PC-3 (cell line): ENCODE data around the gene IL34. TPM values are rescaled to one million over a fixed set of nuclear protein-coding genes. Genes with fewer than 3 reads are reported as not detected.
A peak's percentile ranks its signal among the peaks of the same experiment; 100 is the strongest.

Experiments used
- ATAC-seq: fragments of 200-7000 bp; cut with Tn5 transposase; 2 replicates; pipeline ENCODE4 v1.9.1; 2020; ENCODE audit warnings: mild to moderate bottlenecking, moderate library complexity
- Bru-seq: library from RNA; stranded (reverse); fragments of 400-500 nt; gene quantifications from one replicate; lab custom pipeline; 2021; lab: Mats Ljungman, UMichigan
- BruChase-seq, 2 experiments: library from RNA; stranded (reverse); fragments of 400-500 nt; gene quantifications; one replicate each; lab custom pipeline; 2021; lab: Mats Ljungman, UMichigan
- BruUV-seq: library from RNA; stranded (reverse); fragments of 400-500 nt; replicated peaks from 2 replicates; lab custom pipeline; 2021; lab: Mats Ljungman, UMichigan
- CTCF ChIA-PET: fragments of 300-600 bp; sonication (Branson Sonifier 250); formaldehyde crosslinking; loops from one replicate; lab custom pipeline; 2022; ENCODE audit warnings: antibody characterized with exemption; lab: Charles Lee
- POLR2A ChIA-PET: fragments of 300-600 bp; sonication (Branson Sonifier 250); formaldehyde crosslinking; loops from one replicate; lab custom pipeline; 2022; ENCODE audit warnings: antibody characterized with exemption; ENCODE audit not compliant: unreplicated experiment; lab: Charles Lee
- DNase-seq: peaks from one replicate; pipeline ENCODE4 v3.0.0-alpha.2; 2015
- H2AFZ ChIP-seq: fragments of 300-600 bp; sonication (generic); 2 replicates; pipeline ENCODE4 v1.6.0; 2016; ENCODE audit warnings: antibody characterized with exemption, low read length
- H3F3A ChIP-seq: fragments of 300-600 bp; sonication (generic); one replicate; pipeline ENCODE4 v1.6.0; 2017; ENCODE audit warnings: antibody characterized with exemption, low read length, control low read depth, mild to moderate bottlenecking; ENCODE audit not compliant: unreplicated experiment
- H3K27ac ChIP-seq: fragments of 300-600 bp; sonication (generic); 2 replicates; pipeline ENCODE4 v1.5.1; 2016; ENCODE audit warnings: mild to moderate bottlenecking, low read length
- H3K27me3 ChIP-seq: fragments of 300-600 bp; sonication (generic); 2 replicates; pipeline ENCODE4 v1.6.1; 2016; ENCODE audit warnings: low read length, mixed read lengths
- H3K36me3 ChIP-seq: fragments of 300-600 bp; sonication (generic); 2 replicates; pipeline ENCODE4 v1.6.1; 2016; ENCODE audit warnings: low read depth, mixed run types, low read length, mixed read lengths
- H3K4me1 ChIP-seq: fragments of 300-600 bp; sonication (generic); 2 replicates; pipeline ENCODE4 v1.5.1; 2016; ENCODE audit warnings: low read length; ENCODE audit not compliant: insufficient read depth
- H3K4me2 ChIP-seq: fragments of 300-600 bp; sonication (generic); 2 replicates; pipeline ENCODE4 v1.6.0; 2016; ENCODE audit warnings: low read length
- H3K4me3 ChIP-seq: fragments of 300-600 bp; sonication (generic); 2 replicates; pipeline ENCODE4 v1.5.1; 2016; ENCODE audit warnings: mild to moderate bottlenecking, low read length, mixed read lengths
- H3K79me2 ChIP-seq: fragments of 300-600 bp; sonication (generic); 2 replicates; pipeline ENCODE4 v1.6.1; 2017; ENCODE audit warnings: low read length, mixed read lengths
- H3K9ac ChIP-seq: fragments of 300-600 bp; sonication (generic); 2 replicates; pipeline ENCODE4 v1.6.0; 2016; ENCODE audit warnings: mild to moderate bottlenecking, low read length
- H3K9me2 ChIP-seq: fragments of 300-600 bp; sonication (generic); replicated peaks from 2 replicates; pipeline ENCODE4 v1.6.1; 2016; ENCODE audit warnings: mixed run types, low read length, mixed read lengths
- H3K9me3 ChIP-seq: fragments of 300-600 bp; sonication (generic); 2 replicates; pipeline ENCODE4 v1.6.1; 2016; ENCODE audit warnings: low read length, mixed read lengths
- H4K20me1 ChIP-seq: fragments of 300-600 bp; sonication (generic); 2 replicates; pipeline ENCODE4 v1.6.1; 2016; ENCODE audit warnings: low read length, mixed read lengths
- EZH2 ChIP-seq: fragments of 300-600 bp; sonication (generic); IDR thresholded peaks from one replicate; pipeline ENCODE4 v1.6.1; 2017; ENCODE audit warnings: antibody characterized with exemption, mild to moderate bottlenecking, low read length; ENCODE audit not compliant: unreplicated experiment
- EZH2phosphoT487 ChIP-seq: fragments of 300-600 bp; sonication (generic); IDR thresholded peaks from 2 replicates; pipeline ENCODE4 v1.6.1; 2018; ENCODE audit warnings: mild to moderate bottlenecking, antibody characterized with exemption, low read length, borderline replicate concordance
- intact Hi-C: fragments of 100-400 bp; cut with micrococcal nuclease; formaldehyde crosslinking; loops from 2 replicates; pipeline ENCODE4 v1.9.0; 2023
- long read RNA-seq: library from polyadenylated mRNA; unstranded; transcript quantifications from one replicate; pipeline ENCODE4 v2.0.0, GENCODE V29; 2021; ENCODE audit not compliant: unreplicated experiment
- total RNA-seq: library from RNA; depleted of rRNA; stranded (reverse); fragments of >200 nt; gene quantifications from 2 replicates; pipeline ENCODE4 v1.2.3, GENCODE V29; 2014; rRNA removed
- TF ChIP-seq, protein P1 (sequence below): fragments of 300-600 bp; sonication (generic); conservative IDR thresholded peaks from 2 replicates; pipeline ENCODE4 v1.5.1; 2017; ENCODE audit warnings: antibody characterized with exemption, low read depth, mild to moderate bottlenecking, low read length

IL34 gene
- total RNA-seq (not detected in 2 replicates), Bru-seq, nascent RNA (percentile 14 among the genes with signal in this experiment), BruChase-seq, experiment 1, labeled RNA remaining after a 6-hour chase (percentile 22 among the genes with signal in this experiment), BruChase-seq, experiment 2, labeled RNA remaining after a 2-hour chase (percentile 26 among the genes with signal in this experiment)
- long read RNA-seq = 0 reads

DNA sequence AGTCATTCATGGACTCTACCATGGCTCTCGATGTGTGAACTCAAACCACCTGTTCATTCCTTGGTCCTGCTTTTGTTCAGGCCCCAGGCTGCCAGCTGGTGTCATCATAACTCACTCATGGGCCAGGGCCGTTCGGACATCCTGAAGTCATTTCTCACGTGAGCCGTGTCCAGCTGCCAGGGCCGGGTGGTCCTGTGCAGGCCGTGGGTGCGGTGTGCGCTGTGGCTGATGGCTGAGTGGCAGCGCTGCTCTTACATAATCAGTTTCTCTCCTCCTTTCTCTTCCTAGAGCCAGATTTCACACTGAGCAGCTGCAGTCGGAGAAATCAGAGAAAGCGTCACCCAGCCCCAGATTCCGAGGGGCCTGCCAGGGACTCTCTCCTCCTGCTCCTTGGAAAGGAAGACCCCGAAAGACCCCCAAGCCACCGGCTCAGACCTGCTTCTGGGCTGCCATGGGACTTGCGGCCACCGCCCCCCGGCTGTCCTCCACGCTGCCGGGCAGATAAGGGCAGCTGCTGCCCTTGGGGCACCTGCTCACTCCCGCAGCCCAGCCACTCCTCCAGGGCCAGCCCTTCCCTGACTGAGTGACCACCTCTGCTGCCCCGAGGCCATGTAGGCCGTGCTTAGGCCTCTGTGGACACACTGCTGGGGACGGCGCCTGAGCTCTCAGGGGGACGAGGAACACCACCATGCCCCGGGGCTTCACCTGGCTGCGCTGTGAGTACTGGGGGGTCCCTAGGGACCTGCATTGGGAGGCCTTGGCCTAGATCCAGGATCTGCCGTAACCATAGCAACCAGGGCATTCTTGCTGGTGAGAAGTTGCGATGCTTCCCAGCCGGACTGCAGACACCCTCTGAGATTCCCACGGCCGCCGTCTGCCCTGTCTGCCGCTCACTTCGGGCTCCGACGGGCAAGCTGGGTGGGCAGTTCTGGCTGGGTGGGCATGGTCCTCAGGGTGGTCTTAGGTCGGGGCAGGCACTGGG is at the start of gene IL34:
Gene IL34, plus strand, starts transcription at position 300 of the 982 bp plus-strand sequence. Its CDS starts 389 bp downstream, at position 689.
- intact Hi-C loops = no loop called here
- no peak within 1 kb of the TSS for H3K9ac ChIP-seq
- H3K4me2 ChIP-seq = no peak within 1 kb of the TSS
- ChIA-PET POLR2A (no interaction called here), CTCF (no interaction called here)
- DNase-seq (no peak), ATAC-seq (no peak)
- no peaks in the 10 kb centered on the region for H3F3A ChIP-seq
- H4K20me1 ChIP-seq = no peaks in the 10 kb centered on the region
- BruUV-seq = no TSS peak
- H3K79me2 ChIP-seq = no peaks in the 10 kb centered on the region
- no peaks in the 10 kb centered on the region for H3K27me3 ChIP-seq
- H3K27ac ChIP-seq = no peak within 1 kb of the TSS
- TF ChIP-seq, protein P1, sequence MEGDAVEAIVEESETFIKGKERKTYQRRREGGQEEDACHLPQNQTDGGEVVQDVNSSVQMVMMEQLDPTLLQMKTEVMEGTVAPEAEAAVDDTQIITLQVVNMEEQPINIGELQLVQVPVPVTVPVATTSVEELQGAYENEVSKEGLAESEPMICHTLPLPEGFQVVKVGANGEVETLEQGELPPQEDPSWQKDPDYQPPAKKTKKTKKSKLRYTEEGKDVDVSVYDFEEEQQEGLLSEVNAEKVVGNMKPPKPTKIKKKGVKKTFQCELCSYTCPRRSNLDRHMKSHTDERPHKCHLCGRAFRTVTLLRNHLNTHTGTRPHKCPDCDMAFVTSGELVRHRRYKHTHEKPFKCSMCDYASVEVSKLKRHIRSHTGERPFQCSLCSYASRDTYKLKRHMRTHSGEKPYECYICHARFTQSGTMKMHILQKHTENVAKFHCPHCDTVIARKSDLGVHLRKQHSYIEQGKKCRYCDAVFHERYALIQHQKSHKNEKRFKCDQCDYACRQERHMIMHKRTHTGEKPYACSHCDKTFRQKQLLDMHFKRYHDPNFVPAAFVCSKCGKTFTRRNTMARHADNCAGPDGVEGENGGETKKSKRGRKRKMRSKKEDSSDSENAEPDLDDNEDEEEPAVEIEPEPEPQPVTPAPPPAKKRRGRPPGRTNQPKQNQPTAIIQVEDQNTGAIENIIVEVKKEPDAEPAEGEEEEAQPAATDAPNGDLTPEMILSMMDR = no peak
- TF ChIP-seq EZH2phosphoT487 = no peak
- H3K9me3 ChIP-seq = no peaks in the 10 kb centered on the region
- no peak within 1 kb of the TSS for H2AFZ ChIP-seq
- no peaks in the 10 kb centered on the region for H3K36me3 ChIP-seq
- H3K9me2 ChIP-seq = no peaks in the 10 kb centered on the region
- no peak within 1 kb of the TSS for H3K4me3 ChIP-seq
- H3K4me1 ChIP-seq = no peaks in the 10 kb centered on the region

DNA sequence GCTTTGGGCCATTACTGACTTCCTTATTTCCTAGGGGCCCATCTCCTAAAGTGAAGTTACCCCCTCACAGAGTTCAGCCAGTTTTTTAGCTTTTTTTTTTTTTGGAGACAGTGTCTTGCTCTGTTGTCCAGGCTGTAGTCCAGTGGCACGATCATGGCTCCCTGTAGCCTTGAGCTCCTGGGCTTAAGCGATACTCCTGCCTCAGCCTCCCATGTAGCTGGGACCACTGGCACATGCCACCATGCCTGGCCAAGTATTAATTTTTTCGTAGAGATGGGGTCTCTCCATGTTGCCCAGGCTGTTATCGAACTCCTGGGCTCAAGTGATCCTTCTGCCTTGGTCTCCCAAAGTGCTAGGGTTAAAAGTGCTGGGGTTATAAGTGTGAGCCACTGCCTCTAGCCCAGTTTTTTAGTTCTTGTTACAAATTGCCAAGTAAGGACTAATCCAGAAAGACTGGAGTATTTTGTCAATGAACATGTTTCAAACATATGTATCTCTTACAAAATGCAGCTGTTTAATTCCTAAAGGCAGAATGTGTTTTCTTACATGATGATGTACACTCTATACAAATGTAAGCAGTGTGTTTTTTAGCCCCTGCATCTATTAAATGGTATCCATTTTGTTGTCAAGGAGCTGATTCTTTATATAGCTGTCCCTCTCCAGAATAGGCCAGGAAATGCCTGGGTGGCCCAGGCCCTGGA is 49.1 kb upstream of the IL34 start:
- Histone ChIP-seq H2AFZ (no peak overlapping the region), H3F3A (no peaks in the 10 kb centered on the region), H3K79me2 (no peaks in the 10 kb centered on the region), H3K4me3 (no peak overlapping the region), H3K27me3 (no peaks in the 10 kb centered on the region), H3K4me2 (no peak overlapping the region), H3K27ac (no peak overlapping the region), H3K36me3 (no peaks in the 10 kb centered on the region), H3K9me3 (no peaks in the 10 kb centered on the region), H4K20me1 (no peaks in the 10 kb centered on the region), H3K4me1 (no peaks in the 10 kb centered on the region), H3K9me2 (no peaks in the 10 kb centered on the region), H3K9ac (no peak overlapping the region)
- TF ChIP-seq EZH2phosphoT487 (no peak), EZH2 (no peak)
- TF ChIP-seq, protein P1 = no peak
- ATAC-seq (no peak), DNase-seq (no peak)
- CTCF ChIA-PET = no interaction called here
- BruUV-seq = no TSS peak
- intact Hi-C loops = no loop called here
- POLR2A ChIA-PET = no interaction called here
